Naive thymus-derived CD4-positive, alpha-beta T cell (primary cell): Measurements from ENCODE around the gene PAF1. TPM values are rescaled to one million over a fixed set of nuclear protein-coding genes. Genes with fewer than 3 reads are reported as not detected.

Source experiments
- ATAC-seq: fragments of 150-1000 bp; cut with Tn5 transposase; 2 replicates; pipeline ENCODE4 v1.10.0; 2021; ENCODE audit warnings: mild to moderate bottlenecking, moderate library complexity
- CTCF ChIA-PET: fragments of 350-600 bp; sonication (Branson Sonifier 250); formaldehyde crosslinking; loops from one replicate; lab custom pipeline; 2021; ENCODE audit warnings: antibody characterized with exemption; lab: Charles Lee
- POLR2A ChIA-PET: fragments of 350-600 bp; sonication (Branson Sonifier 250); formaldehyde crosslinking; loops from one replicate; lab custom pipeline; 2021; ENCODE audit warnings: antibody characterized with exemption, inconsistent platforms; lab: Charles Lee
- DNase-seq, 9 donors: peaks; one replicate each; pipeline versions ENCODE4 v3.0.0 to v3.0.0-alpha.2; 2020 to 2022; ENCODE audit warnings: mixed read lengths in 1 of 9
- H3K27ac ChIP-seq: one replicate; pipeline ENCODE4 v1.7.0; 2013; ENCODE audit warnings: mild to moderate bottlenecking, low read depth, low read length, moderate library complexity
- H3K27me3 ChIP-seq, 2 donors: one replicate each; pipeline ENCODE4 v1.7.0; 2013; ENCODE audit warnings: low read length in 2 of 2, mild to moderate bottlenecking in 2 of 2, moderate library complexity in 2 of 2; ENCODE audit not compliant: control insufficient read depth in 2 of 2, insufficient read depth in 2 of 2
- H3K36me3 ChIP-seq, 3 experiments: 1 replicate in 2 of 3; 2 replicates in 1 of 3; pipeline ENCODE4 v1.7.0; 2013; ENCODE audit warnings: low read length in 3 of 3, mild to moderate bottlenecking in 3 of 3, moderate library complexity in 1 of 3; ENCODE audit not compliant: insufficient read depth in 3 of 3, control insufficient read depth in 2 of 3
- H3K4me1 ChIP-seq, 2 donors: one replicate each; pipeline ENCODE4 v1.7.0; 2013; ENCODE audit warnings: low read length in 2 of 2, mild to moderate bottlenecking in 2 of 2, moderate library complexity in 1 of 2; ENCODE audit not compliant: control insufficient read depth in 2 of 2, insufficient read depth in 2 of 2
- H3K4me3 ChIP-seq: 2 replicates; pipeline ENCODE4 v1.7.0; 2013; ENCODE audit warnings: mild to moderate bottlenecking, low read length
- H3K9me3 ChIP-seq, 3 experiments: 1 replicate in 2 of 3; 2 replicates in 1 of 3; pipeline ENCODE4 v1.7.0; 2013; ENCODE audit warnings: low read length in 3 of 3; ENCODE audit not compliant: control insufficient read depth in 2 of 3
- H3K27ac Mint-ChIP-seq, 9 donors: one replicate each; pipeline ENCODE4 v1.8.0; 2020 to 2022; ENCODE audit warnings: mixed read lengths in 9 of 9, mild to moderate bottlenecking in 8 of 9, moderate library complexity in 5 of 9, inconsistent platforms in 2 of 9
- H3K27me3 Mint-ChIP-seq, 5 donors: one replicate each; pipeline ENCODE4 v1.8.0; 2021 to 2022; ENCODE audit warnings: mixed read lengths in 5 of 5, mild to moderate bottlenecking in 1 of 5
- H3K36me3 Mint-ChIP-seq, 5 donors: one replicate each; pipeline ENCODE4 v1.8.0; 2020 to 2022; ENCODE audit warnings: mixed read lengths in 5 of 5, mild to moderate bottlenecking in 3 of 5, inconsistent platforms in 1 of 5
- H3K4me1 Mint-ChIP-seq, 7 donors: one replicate each; pipeline ENCODE4 v1.8.0; 2020 to 2022; ENCODE audit warnings: mixed read lengths in 7 of 7, mild to moderate bottlenecking in 3 of 7, inconsistent platforms in 1 of 7
- H3K4me3 Mint-ChIP-seq, 10 donors: one replicate each; pipeline ENCODE4 v1.8.0; 2020 to 2022; ENCODE audit warnings: mild to moderate bottlenecking in 10 of 10, mixed read lengths in 10 of 10, moderate library complexity in 6 of 10, inconsistent platforms in 2 of 10
- H3K9me3 Mint-ChIP-seq, 11 donors: one replicate each; pipeline ENCODE4 v1.8.0; 2020 to 2022; ENCODE audit warnings: mixed read lengths in 11 of 11, mild to moderate bottlenecking in 4 of 11, inconsistent platforms in 1 of 11, moderate library complexity in 1 of 11
- intact Hi-C, 2 donors: fragments of 100-400 bp; cut with micrococcal nuclease; formaldehyde crosslinking; loops; one replicate each; pipeline ENCODE4 v1.15.1; 2023
- polyA plus RNA-seq, 2 donors: library from polyadenylated mRNA; unstranded; fragments of 300-500 nt; fragmentation: Illumina TruSeq; gene quantifications; one replicate each; pipeline ENCODE4 v1.2.3, GENCODE V29; 2021
- total RNA-seq, 6 experiments: library from RNA in 5 of 6; stranded (reverse) in 5 of 6; gene quantifications; 1 replicate in 5 of 6; 2 replicates in 1 of 6; pipeline ENCODE4 v1.2.3 and lab custom pipeline; 2021 to 2026

The PAF1 gene
- total and polyA plus RNA-seq, 7 experiments from 2014 or later, result 35.8 to 104 (median 55.5) TPM

DNA sequence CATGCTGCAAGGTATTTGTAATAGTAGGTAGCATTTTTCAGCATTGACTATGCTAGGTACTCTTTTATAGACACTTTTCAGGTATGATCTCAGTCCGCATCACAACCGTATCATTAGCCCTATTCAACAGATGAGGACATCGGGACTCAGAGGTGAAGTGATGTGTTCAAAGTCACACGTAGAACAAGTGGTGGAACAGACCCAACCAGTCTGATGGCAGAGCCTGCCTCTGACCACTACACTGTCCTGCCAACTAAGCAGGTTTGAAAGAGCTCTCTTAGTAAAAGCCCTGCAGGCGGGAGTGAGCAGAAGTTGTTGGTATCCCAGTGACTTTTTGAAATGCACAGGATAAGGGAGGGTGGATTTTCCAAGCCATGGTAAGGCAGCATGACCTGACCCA, 20.2 kb downstream of the PAF1 start:
- ChIA-PET POLR2A (no interaction called here), CTCF (no interaction called here)
- Mint-ChIP-seq H3K9me3 (no peaks in the 10 kb centered on the region), H3K27me3 (no peaks in the 10 kb centered on the region), H3K4me3 (no peak overlapping the region), H3K36me3 (peaks cover 9 to 34% (median 20%) of the 10 kb centered on the region in 5 donors), H3K4me1 (peaks cover 0 to 1% (median 0%) of the 10 kb centered on the region in 7 donors), H3K27ac (peak overlapping the region in 2 of 9 donors; percentile 5 to 25)
- no peaks in the 10 kb centered on the region for H3K4me1 ChIP-seq
- ATAC-seq, result no peak
- H3K36me3 ChIP-seq, result peaks cover 0 to 70% (median 3%) of the 10 kb centered on the region in 3 experiments
- intact Hi-C loops, result no loop called here
- H3K4me3 ChIP-seq, result no peak overlapping the region
- H3K9me3 ChIP-seq, result no peaks in the 10 kb centered on the region
- H3K27ac ChIP-seq, result no peak overlapping the region
- H3K27me3 ChIP-seq, result no peaks in the 10 kb centered on the region
- DNase-seq, result no peak

DNA sequence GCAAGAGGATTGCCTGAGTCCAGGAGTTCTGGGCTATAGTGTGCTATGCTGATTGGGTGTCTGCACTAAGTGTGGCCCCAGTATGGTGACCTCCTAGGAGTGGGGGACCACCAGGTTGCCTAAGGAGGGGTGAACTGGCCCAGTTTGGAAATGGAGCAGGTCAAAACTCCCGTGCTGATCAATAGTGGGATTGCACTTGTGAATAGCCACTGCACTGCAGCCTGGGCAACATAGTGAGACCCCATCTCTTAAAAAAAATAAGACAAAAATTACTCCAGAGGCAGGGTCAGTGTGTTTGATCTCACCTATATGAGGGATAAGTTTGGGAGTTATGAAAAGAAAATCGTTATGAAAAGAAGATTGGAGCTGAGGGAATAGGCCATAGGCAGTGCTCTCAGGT, 21.7 kb downstream of the PAF1 start:
- H3K36me3 ChIP-seq, result peaks cover 0 to 70% (median 3%) of the 10 kb centered on the region in 3 experiments
- H3K4me1 ChIP-seq, result no peaks in the 10 kb centered on the region
- no peaks in the 10 kb centered on the region for H3K9me3 ChIP-seq
- Mint-ChIP-seq H3K4me1 (peaks cover 0 to 3% (median 0%) of the 10 kb centered on the region in 7 donors), H3K36me3 (peaks cover 9 to 34% (median 14%) of the 10 kb centered on the region in 5 donors), H3K4me3 (no peak overlapping the region), H3K27me3 (no peaks in the 10 kb centered on the region), H3K9me3 (no peaks in the 10 kb centered on the region), H3K27ac (peak overlapping the region in 2 of 9 donors; percentile 48 to 55)
- ATAC-seq (no peak), DNase-seq (no peak)
- H3K4me3 ChIP-seq, result no peak overlapping the region
- H3K27me3 ChIP-seq, result no peaks in the 10 kb centered on the region
- no peak overlapping the region for H3K27ac ChIP-seq
- CTCF ChIA-PET, result interaction anchor here (0.6 kb wide), 1 partner anchor 1095 kb away, joined by 3 read pairs; no protein-coding TSS in a partner anchor
- POLR2A ChIA-PET, result interaction anchor here (0.7 kb wide), 1 partner anchor 129 kb away, joined by 3 read pairs; no protein-coding TSS in a partner anchor
- intact Hi-C loops, result no loop called here

DNA sequence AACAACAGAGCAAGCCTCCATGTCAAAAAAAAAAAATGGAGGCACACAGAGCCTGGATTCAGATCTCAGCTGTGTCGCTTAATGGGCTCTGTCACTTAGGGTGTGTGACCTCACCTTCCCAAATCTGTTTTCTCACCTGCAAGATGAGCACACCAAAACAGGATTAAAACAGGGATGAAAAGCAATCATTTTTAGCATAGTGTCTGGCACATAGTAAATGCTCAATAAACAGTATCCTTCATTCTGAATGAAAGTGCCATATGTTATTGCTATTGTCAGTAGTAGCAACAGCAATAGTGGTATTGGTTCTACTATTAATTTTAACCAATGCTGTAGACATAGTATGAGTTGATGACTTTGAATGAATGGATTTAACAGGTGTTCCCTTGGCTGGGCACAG, 25.4 kb downstream of the PAF1 start:
- no peak for DNase-seq
- no peaks in the 10 kb centered on the region for H3K4me1 ChIP-seq
- Mint-ChIP-seq H3K36me3 (peaks cover 4 to 27% (median 9%) of the 10 kb centered on the region in 5 donors), H3K9me3 (no peaks in the 10 kb centered on the region), H3K27me3 (no peaks in the 10 kb centered on the region), H3K4me1 (peaks cover 0 to 6% (median 0%) of the 10 kb centered on the region in 7 donors), H3K4me3 (no peak overlapping the region), H3K27ac (peak overlapping the region in 1 of 9 donors; percentile 22)
- intact Hi-C loops, result no loop called here
- H3K27me3 ChIP-seq, result no peaks in the 10 kb centered on the region
- H3K36me3 ChIP-seq, result peaks cover 0 to 70% (median 10%) of the 10 kb centered on the region in 3 experiments
- ATAC-seq, result no peak
- H3K9me3 ChIP-seq, result no peaks in the 10 kb centered on the region
- H3K4me3 ChIP-seq, result no peak overlapping the region
- no peak overlapping the region for H3K27ac ChIP-seq
- CTCF ChIA-PET, result interaction anchor here (0.8 kb wide), 1 partner anchor 16 kb away, joined by 4 read pairs; no protein-coding TSS in a partner anchor
- POLR2A ChIA-PET, result no interaction called here

DNA sequence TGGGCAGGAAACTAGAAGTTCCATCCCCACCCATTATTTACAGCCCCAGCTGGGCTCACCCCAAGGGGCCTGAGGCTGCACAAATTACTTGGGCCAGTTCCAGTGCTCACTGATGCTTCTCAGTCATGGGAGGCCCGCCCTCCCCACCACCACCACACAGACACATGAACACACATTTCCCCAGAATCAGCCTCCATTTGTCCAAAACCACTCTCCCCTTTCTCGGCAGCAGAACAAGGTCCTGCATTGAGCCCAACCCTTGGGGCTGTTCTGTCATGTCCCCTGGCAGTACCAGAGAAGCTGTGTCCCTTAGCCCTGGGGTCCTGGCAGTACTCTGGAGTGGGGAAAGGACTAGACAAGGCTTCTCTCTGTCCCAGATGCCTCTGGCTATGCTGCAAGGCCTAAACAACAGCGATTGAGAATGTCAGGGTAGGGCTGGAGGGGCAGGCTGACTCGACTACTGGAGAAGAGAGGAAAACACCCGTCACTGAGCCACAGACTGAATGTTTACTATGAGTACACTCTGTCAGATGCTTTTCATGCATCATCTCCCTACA, 26.9 kb downstream of the PAF1 start:
- Mint-ChIP-seq H3K9me3 (no peaks in the 10 kb centered on the region), H3K4me3 (no peak overlapping the region), H3K27ac (no peak overlapping the region), H3K36me3 (peaks cover 0 to 25% (median 14%) of the 10 kb centered on the region in 5 donors), H3K4me1 (peaks cover 0 to 10% (median 0%) of the 10 kb centered on the region in 7 donors), H3K27me3 (no peaks in the 10 kb centered on the region)
- Histone ChIP-seq H3K27me3 (no peaks in the 10 kb centered on the region), H3K9me3 (no peaks in the 10 kb centered on the region), H3K36me3 (peaks cover 4 to 63% (median 13%) of the 10 kb centered on the region in 3 experiments), H3K4me1 (no peaks in the 10 kb centered on the region), H3K27ac (no peak overlapping the region), H3K4me3 (no peak overlapping the region)
- intact Hi-C loops, result no loop called here
- DNase-seq (no peak), ATAC-seq (peak; percentile 8)
- CTCF ChIA-PET, result no interaction called here
- POLR2A ChIA-PET, result no interaction called here

DNA sequence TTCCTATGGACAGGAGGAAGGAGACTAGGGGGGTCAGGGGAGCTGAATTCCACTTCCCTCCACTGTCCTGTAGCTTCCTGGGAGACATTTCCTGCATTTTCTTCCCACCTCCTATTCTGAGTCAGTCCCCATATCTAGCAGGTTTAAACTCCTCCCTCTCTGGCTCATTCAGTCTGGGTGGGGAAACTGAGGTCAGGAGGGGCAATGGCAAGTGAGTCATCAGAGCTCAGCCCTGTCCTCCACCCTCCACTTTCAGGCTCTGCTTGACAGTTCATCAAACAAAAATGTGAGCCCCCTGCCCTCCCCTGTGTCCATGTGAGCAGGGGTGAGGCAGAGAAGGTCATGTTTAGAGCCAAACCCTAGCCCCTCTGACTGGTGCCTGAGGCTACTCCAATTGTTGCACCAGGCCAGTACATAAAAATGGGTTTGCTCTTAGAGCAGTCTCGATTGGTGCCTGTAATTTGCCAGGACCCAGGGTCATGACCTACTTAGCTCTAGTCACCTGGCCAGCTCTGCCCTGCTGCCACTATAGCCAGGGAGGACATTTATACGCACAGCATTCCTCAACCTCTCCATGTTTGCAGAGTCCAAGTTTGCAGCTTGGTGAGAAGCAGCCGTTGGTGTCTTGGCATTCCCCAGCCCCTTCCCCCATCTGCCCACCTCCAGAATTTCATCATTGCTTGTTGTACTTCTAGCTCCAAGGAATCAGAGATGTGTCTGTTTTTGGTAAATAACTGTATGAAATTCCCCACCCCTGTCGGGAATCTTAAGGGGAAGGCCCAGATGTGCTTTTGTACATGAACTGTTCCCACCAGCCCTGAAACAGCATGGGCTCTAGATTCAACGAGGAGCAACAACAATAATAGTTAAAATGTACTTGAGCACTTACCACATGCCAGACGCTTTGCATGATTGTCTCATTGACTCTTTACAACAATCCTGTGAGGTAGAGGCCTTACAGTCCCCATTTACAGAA, 27.9 kb downstream of the PAF1 start:
- Mint-ChIP-seq H3K4me1 (peaks cover 0 to 10% (median 0%) of the 10 kb centered on the region in 7 donors), H3K4me3 (no peak overlapping the region), H3K36me3 (peaks cover 0 to 25% (median 10%) of the 10 kb centered on the region in 5 donors), H3K9me3 (no peaks in the 10 kb centered on the region), H3K27ac (peak overlapping the region in 2 of 9 donors; percentile 63 to 79), H3K27me3 (no peaks in the 10 kb centered on the region)
- ChIA-PET POLR2A (interaction anchor here (0.6 to 0.9 kb wide), 3 partner anchors 12 to 28 kb away, joined by 3 to 4 read pairs (median 3); partner anchors contain the start of genes MED29 and PAF1), CTCF (no interaction called here)
- Histone ChIP-seq H3K27ac (no peak overlapping the region), H3K36me3 (peaks cover 4 to 69% (median 18%) of the 10 kb centered on the region in 3 experiments), H3K4me3 (no peak overlapping the region), H3K27me3 (no peaks in the 10 kb centered on the region), H3K4me1 (no peaks in the 10 kb centered on the region), H3K9me3 (no peaks in the 10 kb centered on the region)
- peak; percentile 4 for ATAC-seq
- intact Hi-C loops, result no loop called here
- DNase-seq, result no peak

DNA sequence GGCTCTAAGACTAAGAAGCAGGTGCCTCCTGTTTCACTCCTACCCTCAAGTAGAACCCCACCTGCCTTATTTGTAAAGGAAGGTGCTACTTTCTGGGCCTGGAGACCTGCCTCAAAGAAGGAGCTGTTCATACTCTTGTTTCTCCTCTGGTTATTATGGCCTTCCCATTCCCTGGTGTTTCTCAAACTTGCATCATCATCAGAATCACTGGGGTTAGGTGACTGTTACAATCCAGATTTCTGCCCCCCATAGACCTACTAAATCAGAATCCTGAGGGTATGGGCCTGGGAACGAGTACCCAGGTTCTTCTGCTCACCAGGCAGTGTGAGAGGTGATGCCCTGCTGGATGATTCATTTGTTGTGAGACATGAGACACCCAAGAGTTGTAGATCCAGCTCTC, 30.3 kb downstream of the PAF1 start:
- Mint-ChIP-seq H3K36me3 (peaks cover 7 to 45% (median 23%) of the 10 kb centered on the region in 5 donors), H3K27ac (peak overlapping the region in 2 of 9 donors; percentile 14 to 27), H3K27me3 (no peaks in the 10 kb centered on the region), H3K4me3 (no peak overlapping the region), H3K9me3 (no peaks in the 10 kb centered on the region), H3K4me1 (peaks cover 0 to 10% (median 0%) of the 10 kb centered on the region in 7 donors)
- H3K9me3 ChIP-seq, result no peaks in the 10 kb centered on the region
- H3K4me1 ChIP-seq, result no peaks in the 10 kb centered on the region
- H3K36me3 ChIP-seq, result peaks cover 10 to 83% (median 26%) of the 10 kb centered on the region in 3 experiments
- no peak overlapping the region for H3K27ac ChIP-seq
- H3K4me3 ChIP-seq, result no peak overlapping the region
- intact Hi-C loops, result no loop called here
- DNase-seq, result no peak
- no peak for ATAC-seq
- H3K27me3 ChIP-seq, result no peaks in the 10 kb centered on the region
- POLR2A ChIA-PET, result interaction anchor here (0.6 kb wide), 1 partner anchor 283 kb away, joined by 3 read pairs; no protein-coding TSS in a partner anchor
- CTCF ChIA-PET, result no interaction called here
